CD4-positive, alpha-beta T cell treated with Interferon alpha-2 for 1 hour (primary cell): ENCODE data around the gene OR6S1.
A peak's percentile ranks its signal among the peaks of the same experiment; 100 is the strongest.
"Not testable (repeated sequence)": the region's sequence is repeated elsewhere in the genome, so short reads cannot be mapped to it uniquely, and the experiment has no call there.

Experiments
- DNase-seq, 2 donors: peaks; one replicate each; pipeline ENCODE4 v3.0.0-alpha.2; 2020 to 2022

The OR6S1 gene

DNA sequence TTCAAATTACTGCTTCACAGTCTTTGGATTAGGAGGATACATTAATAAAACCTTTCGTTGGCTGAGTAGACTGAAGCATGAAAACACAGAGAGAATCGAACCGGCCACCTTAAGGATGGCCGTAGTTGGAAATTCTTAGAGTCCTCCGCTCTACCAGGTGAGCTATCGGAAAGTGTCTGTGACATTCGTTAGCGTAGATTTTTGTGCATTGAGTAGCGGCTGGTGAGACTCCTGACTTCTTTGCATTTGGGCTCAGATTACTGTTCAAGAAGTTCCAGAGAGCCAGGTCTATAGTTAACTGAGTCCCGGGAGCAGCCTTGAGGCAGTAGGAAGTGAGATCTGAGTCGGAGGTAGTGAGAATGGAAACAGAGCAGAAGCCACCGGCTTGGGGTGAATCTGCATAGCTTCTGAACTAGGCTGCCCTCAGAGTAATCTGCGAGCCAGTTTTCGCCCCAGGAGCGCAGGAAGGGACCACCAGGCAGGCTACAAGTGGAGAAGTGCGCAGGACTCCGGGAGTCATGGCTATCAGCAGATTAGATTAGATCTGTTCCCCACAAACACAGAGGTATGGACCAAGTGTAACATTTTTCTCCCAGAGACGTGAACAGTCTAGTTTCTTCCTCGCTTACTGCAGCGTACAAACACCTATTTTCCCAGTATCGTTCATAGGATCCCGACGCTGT, 11.0 kb downstream of the OR6S1 start:
- DNase-seq: peak; percentile 52 to 68

DNA sequence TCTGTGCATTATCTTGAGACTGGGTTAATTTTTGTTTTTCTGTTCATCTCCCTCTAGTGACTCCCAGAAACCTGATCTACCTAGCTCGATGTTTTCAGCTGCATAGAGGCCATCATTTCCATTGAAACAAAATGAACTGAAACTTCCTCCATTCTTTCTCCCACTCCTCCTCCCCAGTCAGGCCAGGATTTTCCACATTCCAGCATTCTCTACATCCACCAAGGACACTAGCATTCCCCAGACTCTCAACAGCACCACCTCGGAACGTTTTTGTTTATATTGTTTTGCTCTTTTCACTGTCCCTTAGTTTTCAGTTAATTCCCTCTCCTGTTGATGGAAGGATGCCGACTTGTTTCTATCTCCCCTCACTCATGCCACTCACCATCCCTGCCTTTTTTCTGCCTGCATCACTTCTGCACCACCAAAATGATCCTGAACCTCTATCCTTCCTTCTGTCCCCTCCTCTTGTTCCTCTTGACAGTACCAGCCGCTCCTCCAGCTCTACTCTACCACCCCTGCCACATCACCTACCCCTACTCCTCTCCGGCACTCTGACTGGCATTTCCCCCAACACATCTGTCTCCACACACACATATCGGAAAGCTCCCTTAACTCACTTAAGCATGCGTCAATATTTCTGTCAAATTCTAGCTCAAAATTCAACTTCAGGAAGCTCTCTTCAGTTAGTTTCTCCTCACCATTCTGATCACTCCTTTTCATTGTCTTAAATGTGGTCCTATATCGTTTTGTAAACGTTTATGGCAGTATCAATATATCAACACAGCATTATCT, 13.2 kb downstream of the OR6S1 start:
- DNase-seq: no peak

DNA sequence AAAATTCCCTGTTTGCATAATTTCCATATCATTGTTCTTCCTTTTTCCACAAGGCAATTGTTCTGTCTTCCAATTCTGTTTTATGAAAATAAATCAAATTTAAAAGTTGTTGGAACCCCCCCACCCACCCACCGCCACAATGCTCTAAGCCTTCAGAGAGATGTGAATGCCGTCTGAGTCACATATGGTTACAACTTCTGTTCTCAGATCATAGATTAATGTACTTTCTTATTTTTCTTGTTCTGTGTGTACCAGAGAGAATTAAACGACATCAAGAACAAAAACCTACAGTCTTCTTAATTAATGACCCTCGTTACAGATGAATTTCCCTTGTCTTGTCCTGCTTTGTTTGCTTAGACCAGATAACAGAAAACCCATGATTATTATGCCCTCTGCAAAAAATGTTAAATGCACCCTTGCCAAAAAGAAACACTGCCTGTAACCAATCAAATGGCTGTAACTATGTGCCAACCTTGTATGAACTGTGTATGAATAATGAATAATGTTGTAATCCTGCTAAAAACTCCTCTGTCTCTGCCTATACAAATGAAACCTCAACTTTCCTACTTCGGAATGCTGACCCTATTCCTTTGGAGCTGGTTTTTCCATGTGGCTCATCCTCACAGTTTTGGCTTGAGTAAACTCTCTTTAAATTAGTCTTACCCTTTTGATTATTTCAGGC, 14.0 kb downstream of the OR6S1 start:
- DNase-seq: no peak

DNA sequence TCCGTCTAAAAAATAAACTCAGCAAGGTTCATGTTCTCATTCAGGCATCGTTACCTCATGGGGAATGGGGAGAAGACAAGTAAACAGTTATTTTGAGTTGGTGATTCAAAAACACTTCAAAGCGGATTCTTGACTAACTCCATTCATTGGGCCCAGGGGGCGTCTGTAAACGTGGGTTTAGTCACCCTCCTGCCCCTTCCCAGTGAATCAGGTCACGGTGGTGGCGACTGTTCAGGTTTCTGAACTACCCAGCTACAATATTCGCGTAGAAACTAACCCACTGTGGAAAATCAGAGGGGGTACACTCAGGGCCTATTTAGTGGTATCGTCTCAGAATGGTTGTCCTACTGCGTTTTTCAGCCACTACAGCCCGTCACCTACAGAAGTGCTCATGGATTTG, 15.2 kb downstream of the OR6S1 start:
- no peak for DNase-seq

DNA sequence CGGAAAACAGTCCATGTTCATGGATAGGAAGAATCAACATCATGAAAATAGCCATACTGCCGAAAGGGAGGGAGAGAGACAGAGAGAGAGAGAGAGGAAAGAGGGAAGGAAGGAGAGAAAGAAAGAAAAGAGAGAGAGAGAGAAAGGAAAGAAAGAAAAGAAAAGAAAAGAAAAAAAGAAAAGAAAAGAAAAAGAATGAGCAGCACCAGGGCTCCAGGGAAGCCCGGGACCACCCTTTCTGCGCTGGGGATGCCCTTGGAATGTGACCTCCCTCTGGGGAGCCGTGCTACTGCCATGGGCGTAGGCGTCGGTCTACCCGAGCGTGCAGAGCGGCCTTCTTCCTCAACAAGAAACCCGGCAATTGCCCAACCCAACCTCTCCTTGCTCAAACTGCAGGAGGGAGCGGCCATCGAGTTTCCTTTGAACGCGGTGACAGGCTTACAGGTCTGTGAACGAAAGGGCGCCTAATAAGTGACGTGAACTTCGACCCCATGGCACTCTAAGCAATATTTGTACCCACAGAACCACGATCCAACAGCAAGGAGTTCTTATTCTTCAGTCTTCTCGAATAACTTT, 16.9 kb downstream of the OR6S1 start:
- peak; percentile 66 for DNase-seq

DNA sequence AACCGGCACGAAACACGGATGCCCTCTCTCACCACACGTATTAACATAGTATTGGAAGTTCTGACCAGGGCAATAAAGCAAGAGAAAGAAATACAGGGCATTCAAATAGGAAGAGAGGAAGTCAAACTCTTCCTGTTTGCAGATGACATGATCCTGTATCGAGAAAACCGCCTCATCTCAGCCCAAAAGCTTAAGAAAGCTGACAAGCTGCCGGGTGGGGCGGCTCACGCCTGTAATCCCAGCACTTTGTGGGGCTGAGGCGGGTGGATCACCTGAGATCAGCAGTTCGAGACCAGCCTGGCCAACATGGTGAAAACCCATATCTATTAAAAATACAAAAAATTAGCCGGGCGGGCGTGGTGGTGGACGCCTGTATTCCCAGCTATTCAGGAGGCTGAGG, 17.7 kb downstream of the OR6S1 start:
- DNase-seq: no peak

DNA sequence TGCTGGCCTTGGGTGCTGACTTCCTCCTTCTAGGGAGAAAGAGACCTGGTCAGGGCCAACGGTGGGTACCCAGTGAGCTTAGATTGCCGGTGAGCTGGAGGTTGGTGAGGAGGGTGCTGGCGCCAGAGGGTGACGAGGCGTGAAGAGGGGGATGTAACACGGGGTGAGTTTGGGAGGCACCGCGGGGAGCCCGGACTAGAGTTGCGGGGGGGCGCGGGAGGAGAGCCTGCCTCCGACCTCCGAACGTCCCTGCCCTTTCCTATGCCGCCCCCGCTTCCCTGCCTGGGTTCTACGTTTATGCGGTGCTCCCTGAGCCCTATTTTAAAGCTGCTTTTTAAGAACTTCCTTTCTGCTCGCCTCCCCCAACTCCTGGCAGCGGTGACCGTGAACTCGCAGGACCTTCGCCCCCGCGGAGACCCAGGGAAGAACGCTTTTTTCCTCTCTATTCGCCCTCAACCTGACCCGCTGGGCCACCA, 18.6 kb downstream of the OR6S1 start:
- DNase-seq: no peak

DNA sequence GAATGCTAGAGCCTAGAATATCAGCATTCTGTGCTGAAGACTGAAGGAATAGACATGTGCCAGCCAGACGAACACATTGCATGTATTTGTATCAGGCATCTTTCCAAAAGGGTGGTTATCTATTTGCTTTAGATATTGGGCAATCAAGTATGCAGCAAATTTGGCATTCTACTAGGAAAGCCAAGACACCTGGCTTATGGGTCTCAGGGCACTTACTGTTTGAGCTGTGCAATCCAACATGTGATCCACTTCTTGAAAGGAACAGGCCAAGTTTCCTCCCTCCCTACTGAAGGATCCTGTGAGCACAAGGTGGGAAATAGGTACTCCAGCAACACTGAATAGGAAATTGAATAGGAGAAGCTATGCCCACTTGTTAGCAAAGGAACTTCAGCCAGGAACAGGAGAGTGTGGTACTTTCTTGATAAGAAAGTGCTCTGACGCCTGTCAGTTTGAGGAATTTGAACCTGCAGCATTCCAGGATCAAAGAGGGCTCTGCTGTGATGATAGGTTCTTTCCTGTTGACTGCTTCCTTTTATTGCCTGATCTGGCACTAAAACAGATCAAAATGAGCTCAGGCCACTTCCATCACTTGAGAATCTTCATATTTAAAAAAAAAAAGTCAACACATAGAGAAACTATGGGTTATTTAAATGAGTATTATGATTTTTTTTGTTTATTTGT, 20.6 kb downstream of the OR6S1 start:
- no peak for DNase-seq

DNA sequence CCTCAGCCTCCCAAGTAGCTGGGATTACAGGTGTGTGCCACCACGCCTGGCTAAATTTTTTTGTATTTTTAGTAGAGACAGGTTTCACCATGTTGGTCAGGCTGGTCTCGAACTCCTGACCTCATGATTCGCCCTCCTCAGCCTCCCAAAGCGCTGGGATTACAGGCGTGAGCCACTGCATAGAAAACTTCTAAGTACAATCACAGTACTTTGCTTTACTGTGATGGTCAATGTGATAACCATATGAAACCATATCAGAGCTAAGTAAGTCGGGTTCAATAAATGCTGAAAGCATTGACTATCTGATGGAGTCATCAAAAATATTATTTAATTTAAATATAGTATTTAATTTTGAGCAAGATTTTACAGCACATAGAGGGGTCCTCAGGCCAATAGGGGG, 21.8 kb downstream of the OR6S1 start:
- not testable (repeated sequence) for DNase-seq

DNA sequence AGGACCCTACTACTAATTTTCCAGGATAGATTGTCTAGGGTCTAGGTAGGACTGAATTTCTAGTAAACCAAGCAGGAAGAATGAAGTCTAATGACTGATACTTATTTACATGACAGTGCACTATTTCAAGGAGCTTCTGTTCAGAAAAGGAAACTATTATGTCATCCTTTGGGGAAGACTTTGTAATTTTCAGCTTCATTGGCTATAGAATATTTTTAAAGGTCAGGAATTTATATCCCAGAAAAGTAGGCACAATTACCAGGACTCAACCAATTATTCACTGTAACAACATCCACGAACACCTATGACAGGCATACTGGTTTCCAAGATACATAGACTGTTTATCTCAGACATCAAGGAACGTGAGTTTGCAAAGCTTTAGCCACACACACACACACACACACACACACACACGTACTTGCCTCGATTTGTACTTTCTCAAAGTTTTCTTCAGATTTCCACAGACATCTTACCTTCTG, 23.2 kb downstream of the OR6S1 start:
- DNase-seq: no peak

DNA sequence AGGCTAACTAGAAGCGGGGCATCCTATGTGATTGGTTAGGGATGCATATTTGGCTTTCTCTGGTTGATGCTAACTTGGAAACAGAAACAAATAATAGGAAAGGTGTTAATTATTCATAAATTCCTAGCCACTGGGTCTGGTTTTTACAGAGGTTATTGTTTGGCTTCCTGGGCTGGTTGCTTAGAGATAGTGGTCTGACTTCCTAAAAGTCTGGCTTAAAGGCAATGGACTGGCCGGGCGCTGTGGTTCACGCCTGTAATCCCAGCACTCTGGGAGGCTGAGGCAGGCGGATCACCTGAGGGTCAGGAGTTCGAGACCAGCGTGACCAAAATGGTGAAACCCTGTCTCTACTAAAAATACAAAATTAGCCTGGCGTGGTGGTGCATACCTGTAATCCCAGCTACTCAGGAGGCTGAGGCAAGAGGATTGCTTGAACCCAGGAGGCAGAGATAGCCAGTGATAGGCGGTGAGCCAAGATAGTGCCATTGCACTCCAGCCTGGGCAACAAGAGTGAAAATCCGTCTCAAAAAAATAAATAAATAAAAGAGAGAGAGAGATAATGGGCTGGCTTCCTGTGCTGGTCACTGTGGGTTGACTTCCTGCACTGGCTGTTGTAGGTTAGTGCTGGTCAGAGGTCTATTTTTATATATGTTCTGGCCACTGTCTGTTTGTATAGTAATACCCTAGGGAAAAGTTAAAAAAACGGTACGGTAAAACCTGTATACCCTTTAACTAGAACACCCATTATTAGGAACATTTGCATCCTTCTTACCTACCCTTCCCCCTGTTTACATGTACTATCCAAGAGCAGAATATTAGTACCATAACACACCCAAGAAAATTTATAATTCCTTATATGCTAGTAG, 24.1 kb downstream of the OR6S1 start:
- no peak for DNase-seq

DNA sequence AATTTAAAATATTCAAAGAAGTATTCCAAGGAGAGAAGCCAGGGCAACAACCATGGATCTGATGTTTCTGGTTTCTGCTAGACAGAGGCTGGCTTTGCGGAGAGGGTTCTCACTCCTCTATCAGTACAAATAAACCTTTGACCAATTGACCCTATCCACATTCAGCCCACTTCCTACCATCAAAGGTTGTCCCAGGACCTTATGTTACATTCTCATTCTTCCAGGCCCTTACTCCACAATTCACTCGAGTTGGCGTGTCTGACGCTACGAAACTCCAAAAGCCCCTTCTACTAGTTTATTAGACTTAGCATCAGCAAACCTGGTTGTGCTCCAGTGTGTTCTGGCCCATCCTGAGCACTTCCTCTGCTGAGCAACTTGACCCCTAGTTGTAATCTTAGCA, 25.5 kb downstream of the OR6S1 start:
- no peak for DNase-seq

DNA sequence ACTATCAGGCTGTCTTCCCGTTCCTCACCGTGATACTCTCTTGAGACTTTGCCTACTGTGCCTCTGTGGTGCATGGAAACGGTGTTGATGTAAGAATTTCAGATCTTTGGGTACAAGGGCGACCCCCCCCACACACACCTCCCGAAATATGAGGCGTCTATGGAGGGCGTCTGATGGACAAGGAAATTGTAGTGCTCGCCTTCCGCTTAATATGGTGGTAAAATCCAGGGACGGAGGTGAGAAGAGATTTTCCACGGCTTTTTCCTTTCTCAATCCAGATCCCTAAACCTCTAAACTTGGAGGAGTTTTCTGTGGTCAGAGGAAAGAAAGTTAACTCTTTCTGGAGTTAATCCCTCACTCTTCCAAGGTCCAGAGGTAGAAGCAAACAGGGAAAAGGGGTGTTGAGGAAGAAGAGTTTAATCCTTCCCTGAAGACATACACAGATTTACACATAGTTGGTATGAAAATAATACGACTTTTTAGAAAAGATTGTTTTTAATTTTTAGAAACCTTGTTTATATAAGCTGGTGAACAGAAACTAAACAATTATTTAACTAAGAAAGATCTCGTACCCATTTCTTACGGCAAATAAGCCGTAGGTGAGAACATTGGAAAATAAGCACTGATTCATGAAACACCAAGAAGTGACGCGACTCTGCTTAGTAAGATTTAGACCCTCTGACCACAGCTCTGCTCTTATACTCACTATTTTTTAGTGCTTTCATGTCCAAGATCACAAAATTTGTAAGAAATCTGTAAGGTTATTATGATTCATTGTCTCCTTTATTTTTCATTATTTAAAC, 27.3 kb downstream of the OR6S1 start:
- DNase-seq: peak in 1 of 2 donors; percentile 33

DNA sequence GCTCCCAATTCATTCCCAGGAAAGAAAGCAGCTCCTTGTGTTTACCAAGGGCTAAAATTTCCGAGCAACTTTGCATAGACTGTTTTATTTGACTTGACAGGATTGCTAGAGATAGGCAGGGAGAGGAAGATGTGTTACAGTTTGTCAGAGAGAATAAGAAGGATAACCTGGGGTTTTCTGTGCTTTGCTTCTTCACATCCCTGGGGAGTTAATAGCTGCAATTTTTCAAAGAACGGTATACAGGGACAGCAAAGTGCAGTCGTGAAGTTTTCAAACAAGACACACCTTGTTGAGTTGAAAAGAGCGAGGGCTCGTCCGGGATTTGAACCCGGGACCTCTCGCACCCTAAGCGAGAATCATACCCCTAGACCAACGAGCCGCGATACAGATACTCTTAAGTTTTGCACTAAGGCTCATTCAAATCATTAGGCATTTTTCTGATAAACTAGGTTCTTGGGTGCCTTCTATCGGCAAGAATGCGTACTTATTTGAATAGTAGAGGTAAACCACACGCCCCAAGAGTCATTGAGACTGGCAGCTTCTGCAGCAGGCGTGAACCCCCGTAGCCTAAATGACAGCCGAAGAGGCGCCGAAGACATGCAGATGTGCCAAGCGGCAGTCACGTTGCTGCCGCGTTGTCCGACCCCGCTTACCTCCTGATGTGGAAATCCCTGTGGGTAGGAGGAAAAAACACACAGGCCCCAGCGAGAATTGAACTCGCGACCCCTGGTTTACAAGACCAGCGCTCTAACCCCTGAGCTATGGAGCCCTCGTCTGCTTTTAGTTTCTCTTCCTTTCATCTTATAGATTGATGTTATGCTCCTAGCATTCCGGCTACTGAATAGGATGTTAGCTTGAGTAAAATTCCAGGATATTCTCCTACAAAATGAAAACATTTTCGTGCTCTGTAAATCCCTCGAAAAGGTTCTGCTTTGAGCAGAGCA, 28.1 kb downstream of the OR6S1 start:
- DNase-seq: peak; percentile 87 to 93

DNA sequence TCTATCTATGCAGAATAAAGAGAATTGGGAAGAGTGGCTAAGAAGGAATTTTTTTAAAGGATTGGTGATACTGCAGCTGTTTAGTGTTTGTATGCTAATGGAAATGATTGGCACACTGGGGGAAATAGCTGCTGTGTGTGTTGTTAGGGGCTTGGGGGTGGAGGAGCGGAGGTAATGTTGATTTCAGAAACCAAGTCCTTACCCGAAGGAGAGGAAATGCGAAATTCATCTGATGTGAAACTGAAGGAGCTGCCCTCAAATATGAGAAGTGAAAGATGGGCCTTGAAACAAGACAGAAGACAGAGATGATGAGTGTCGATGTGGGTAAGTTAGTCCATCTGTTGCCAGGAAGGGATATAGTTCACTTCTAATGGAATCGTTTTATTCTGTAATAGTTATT, 29.1 kb downstream of the OR6S1 start:
- DNase-seq: peak; percentile 46 to 52

DNA sequence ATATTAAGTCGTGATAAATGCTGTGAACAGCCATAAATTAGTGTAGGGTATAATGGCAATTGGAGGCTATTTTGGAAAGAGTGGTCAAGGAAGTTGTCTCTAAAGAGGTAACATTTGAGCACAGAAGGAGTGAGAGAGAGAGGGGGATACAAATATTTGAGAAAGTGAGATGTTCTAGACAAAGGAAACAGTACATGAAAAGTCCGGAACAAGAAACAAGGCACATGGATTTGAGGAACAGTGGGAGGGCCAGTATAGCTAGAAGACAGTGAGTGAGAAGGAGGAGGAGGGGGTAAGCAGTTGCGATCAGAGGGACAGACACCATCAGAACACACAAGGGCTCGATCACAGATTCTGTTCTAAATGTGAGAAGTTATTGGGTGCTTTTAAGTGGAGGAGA, 30.2 kb downstream of the OR6S1 start:
- no peak for DNase-seq

DNA sequence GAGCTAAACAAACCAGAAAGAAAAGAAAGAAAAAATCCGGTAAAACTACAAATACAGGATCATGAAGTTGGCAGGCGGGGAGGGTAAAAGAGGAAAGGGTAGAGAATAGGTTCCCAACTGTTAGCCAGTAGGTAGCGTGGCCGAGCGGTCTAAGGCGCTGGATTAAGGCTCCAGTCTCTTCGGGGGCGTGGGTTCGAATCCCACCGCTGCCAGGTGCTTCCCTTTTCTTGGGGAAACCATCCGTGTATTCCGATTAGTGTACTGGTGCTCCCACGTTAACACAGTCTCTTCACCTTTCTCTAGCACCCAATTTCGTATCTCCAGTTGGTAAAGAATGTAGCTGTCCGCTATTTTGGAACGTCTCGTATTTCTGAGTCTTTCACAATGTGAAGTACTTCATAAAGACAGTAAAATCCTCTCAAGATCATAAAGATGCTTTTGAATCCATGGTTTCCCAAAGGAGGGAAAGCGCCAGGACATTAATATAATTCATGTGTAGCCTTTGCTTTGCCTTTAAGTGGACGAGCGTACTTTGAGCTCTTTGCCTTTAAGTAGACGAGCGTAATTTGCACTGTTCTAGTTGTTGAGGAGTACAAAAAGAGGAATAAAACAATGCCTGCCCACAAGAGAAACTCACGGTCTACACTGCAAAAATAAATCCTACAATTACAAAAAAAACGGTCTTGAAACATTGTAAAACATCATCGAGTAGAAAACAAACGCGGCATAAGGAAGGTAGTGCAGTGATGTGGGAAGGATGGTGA, 31.3 kb downstream of the OR6S1 start:
- peak; percentile 82 to 84 for DNase-seq

DNA sequence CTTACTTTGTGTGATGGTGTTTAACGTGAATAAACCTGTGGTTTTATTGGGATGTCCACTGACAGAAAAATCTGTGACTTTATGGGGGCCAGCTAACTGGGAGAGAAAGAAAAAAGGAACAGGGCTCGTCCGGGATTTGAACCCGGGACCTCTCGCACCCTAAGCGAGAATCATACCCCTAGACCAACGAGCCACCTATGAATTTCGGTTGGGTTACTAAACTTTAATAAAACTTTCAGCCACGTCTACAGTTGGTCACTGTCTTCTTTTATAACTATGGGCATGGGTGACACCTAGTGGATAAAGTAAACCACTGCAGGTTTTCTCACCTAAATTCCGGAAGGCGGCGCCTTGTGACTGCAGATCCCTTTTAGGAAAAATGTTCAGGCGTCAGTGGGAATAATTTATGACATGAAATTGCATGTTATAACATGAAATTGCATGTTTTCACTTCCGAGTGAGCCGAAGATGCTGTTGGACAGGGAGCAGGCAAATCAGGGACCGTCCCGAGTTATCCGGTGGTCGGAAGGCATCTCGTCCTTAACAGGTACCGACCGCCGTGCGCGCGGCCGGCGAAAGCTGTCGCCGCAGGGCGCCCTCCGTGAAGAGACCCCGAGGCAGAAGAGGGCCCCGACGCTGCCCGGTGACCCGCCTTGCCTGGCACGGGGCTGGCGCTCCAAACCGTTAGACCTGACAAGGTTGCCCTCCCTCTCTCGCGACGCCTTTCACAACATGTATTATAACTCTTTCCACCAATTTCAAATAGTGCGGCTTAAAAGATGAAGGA, 32.1 kb downstream of the OR6S1 start:
- DNase-seq: peak; percentile 74 to 88
